GM20000 (cell line): Measurements from ENCODE around the gene TARM1.

Source experiments
- DNase-seq: peaks from one replicate; pipeline ENCODE4 v3.0.0; 2012; ENCODE audit warnings: low spot score
- TF ChIP-seq, protein P1 (sequence below): IDR thresholded peaks from 2 replicates; pipeline ENCODE4 v1.5.1; 2012; ENCODE audit warnings: mild to moderate bottlenecking, control low read depth; ENCODE audit errors: extremely low read depth, missing control alignments

TARM1 gene

DNA sequence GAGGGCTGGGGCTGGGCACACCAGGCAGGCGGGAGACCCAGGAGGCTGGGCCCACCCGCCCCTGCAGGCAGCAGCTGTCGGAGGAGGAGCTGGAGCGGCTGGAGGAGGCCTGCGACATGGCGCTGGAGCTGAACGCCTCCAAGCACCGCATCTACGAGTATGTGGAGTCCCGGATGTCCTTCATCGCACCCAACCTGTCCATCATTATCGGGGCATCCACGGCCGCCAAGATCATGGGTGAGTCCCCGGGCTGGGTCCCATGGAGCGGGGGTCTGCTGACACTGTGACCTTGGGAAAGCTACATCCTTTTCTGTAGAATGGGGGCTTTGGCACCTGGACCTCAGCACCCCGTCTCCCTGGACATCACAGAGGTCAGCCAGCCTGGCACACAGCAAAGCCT lies 42.5 kb upstream of the TARM1 start:
- no peak for DNase-seq
- TF ChIP-seq, protein P1, sequence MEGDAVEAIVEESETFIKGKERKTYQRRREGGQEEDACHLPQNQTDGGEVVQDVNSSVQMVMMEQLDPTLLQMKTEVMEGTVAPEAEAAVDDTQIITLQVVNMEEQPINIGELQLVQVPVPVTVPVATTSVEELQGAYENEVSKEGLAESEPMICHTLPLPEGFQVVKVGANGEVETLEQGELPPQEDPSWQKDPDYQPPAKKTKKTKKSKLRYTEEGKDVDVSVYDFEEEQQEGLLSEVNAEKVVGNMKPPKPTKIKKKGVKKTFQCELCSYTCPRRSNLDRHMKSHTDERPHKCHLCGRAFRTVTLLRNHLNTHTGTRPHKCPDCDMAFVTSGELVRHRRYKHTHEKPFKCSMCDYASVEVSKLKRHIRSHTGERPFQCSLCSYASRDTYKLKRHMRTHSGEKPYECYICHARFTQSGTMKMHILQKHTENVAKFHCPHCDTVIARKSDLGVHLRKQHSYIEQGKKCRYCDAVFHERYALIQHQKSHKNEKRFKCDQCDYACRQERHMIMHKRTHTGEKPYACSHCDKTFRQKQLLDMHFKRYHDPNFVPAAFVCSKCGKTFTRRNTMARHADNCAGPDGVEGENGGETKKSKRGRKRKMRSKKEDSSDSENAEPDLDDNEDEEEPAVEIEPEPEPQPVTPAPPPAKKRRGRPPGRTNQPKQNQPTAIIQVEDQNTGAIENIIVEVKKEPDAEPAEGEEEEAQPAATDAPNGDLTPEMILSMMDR = no peak

DNA sequence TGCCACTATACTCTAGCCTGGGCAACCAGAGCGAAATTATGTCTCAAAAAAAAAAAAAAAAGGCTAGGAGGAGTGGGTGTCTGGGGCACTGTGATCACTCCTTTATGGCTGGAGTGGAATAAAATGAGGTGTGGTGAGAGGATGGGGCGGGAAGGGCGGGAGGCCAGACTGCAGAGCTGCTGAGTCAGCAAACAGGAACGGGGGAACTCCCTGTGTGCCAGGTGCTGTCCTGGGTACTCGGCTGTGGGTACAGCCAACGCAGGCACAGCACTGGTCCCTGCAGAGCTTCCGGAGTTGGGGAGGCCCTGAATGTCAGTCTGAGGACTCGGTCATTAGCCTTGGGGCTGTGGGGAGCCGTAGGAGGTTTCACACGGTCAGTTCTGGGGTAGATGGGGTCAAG lies 40.1 kb upstream of the TARM1 start:
- TF ChIP-seq, protein P1 = no peak

DNA sequence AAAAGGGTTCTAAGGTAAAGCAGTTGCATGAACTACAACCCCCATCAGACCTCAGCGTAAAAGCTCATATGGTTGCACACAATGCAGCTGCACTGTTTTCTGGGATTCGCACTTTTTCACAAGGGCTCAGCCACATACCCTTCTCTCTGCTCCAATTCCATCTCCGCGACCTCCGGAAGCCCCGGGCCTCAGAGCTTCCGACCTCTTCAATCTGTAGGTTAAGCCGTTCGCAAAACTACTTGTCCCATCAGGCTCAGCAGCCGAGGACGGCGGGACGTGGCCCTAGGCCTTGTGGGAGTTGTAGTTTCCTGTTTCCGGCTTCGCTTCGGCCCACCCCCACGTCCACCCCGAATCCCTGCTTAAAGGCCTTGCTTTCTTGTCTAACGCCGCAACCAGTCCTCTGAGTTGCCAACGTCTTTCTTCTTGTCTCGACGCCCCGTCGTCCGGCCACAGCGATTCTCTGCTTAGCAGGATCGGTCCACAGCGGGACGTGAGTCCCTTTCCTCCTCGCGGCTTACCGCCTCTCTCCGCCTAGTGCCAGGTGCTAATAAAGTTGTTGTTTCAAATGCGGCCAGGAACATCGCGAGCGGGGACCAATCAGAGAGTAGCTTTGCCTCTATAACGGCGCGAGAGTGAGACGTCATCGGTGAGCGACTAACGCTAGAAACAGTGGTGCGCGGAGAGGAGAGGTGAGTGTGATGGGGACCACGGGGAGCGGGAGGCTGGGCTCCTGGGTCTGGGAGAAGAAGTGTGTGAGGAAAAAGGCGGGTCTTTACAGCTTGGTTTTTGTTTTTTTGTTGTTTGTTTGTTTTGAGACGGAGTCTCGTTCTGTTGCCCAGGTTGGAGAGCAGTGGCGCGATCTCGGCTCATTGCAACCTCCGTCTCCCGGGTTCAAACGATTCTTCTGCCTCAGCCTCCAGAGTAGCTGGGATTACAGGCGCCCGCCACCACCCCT lies 34.2 kb upstream of the TARM1 start, which contains the start of the genes PRPF31 and TFPT:
TSS of gene PRPF31 (plus strand) at position 646 of the 955 bp plus-strand sequence. CDS start 2,525 bp downstream, outside the sequence.
TSS of gene TFPT (minus strand) at position 549 of the 955 bp plus-strand sequence. CDS start at position 161, 388 bp downstream.
- TF ChIP-seq, protein P1 = no peak
- peak; percentile 97 for DNase-seq

More for the DNA sequence above, 40.1 kb upstream of the TARM1 start:
- DNase-seq = no peak

DNA sequence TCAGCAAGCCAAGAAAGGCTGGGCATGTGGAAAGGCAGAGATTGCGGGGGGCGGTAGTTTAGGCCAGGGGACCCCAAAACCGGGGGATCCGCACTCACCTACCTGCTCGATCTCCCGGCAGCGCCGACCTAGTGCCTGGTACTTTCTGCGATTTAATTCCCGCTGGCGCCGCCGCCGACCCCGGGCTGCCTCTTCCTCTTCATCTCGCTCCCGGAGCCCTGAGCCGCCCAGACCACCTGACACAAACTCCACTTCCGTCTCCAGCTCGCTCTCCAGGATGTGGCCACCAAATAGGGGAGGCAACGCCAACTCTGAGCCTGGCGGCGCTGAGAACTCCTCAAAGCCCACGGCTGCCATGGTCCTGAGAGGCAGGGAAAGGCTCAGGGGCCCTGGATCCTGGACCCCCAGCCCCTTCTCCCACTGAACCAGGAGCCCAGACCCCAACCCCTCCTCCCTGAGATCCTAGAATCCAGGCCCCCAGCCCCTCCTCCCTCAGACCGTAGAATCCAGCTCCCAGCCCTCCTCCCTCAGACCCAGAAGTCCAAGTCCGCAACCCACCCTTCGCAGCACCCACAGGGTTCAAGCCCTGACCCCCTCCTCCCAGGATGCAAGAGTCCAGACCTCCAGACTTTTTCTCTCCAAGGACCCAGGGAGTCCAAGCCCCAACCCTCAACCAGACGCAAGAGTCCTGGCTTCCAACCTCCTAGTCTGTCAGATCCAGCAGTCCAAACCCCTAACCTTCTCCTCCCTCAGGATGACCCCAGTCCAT lies 33.4 kb upstream of the TARM1 start:
- peak; percentile 71 for DNase-seq
- TF ChIP-seq, protein P1 = no peak

DNA sequence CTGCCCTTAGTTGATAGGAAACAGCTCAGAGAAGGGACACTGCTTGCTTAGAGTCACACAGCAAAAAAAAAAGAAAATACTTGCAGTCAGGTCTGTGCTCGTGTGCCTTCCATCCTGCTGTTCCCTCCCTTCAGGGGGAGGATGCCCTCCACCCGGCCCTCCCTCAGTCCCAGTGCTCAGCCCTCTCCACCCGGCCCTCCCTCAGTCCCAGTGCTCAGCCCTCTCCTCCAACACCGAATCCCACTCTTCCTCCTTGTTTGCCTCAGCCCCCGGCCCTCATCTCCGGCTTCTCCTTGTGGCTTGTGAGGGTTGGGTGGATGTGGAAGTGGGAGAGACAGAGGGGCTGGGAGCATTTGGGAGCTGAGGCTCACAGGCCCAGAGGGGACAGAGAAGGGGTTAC lies 28.5 kb upstream of the TARM1 start:
- TF ChIP-seq, protein P1 = no peak
- no peak for DNase-seq

DNA sequence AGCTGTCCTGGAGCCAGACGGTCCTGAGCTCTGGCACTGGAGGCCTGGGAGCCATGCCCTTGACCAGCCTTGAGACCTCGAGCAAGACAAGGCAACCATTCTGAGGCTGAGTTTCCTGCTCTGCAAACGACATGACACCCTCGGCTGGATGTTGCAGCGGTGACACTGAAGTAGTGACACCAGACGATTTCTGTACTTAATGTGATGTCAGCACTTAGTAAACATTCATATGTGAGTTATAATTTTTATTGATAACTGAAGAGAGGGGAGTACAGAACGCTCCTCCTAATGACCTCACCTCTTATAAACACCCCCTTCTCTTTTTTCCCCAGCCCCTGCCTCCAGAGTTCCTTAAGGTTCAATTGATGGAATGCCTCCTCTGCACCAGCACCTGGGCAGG lies 27.3 kb upstream of the TARM1 start:
- no peak for DNase-seq
- TF ChIP-seq, protein P1 = no peak
